HG03175 (cell line): ENCODE measurements around the gene EIF2A.

ENCODE experiments used
- ATAC-seq: cut with Tn5 transposase; IDR thresholded peaks from one replicate; pipeline ENCODE4 v1.9.1; 2021; ENCODE audit warnings: mild to moderate bottlenecking, moderate library complexity; ENCODE audit not compliant: unreplicated experiment

The EIF2A gene

DNA sequence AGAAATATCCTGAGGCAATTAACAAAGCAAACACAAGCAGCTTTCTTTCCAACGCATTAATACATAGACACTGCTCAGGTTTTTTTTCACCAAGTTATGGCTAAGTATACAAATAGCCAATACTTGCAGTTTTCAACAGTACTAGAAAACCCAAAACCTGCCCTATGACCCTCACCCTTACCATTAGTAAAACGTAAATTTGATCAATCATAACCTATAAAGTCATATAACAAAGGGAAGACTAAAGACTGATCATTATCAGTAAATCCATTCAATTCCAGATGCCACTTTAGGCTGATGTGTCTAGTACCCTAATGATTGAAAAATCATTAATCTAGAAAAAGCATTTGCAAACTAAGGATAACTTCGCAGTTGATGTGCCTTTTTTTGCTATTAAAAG lies 3.5 kb upstream of the EIF2A start:
- ATAC-seq: no peak

DNA sequence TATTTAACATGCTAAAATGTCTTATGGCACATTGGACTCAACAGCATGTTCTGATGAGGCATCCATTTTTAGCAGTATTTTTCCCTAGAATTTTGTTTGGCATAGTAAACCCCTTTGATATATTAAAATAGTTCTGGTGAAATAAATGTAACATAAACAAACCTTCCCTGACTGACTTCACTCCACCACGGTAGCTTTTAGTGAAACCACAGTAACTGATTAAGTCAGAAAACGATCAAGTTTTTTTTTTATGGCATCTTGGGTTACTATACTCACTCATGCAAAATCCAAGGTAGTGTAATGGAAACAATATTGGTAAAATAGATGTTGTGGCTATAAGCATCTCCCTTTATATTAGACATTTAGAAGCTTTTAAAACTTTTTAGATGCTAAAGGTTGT lies 3.1 kb upstream of the EIF2A start:
- no peak for ATAC-seq

DNA sequence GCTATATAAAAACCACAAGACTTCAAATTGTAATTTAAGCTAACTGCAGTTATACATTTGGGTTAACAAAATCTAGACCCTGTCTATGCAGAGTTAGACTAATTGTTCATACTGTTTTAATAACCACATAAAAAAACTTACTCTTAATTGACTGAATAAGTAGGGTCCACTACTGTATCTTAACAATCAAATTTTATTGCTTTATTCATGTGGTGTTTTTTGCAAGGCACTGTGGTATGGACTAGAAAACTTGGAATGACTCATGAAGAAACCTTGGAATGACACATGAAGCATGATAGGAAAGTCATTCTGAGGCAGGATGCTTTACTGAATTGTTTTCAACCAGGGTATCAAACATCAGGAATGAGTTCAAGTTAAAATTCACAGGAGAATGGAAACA lies 2.5 kb upstream of the EIF2A start:
- ATAC-seq: no peak

DNA sequence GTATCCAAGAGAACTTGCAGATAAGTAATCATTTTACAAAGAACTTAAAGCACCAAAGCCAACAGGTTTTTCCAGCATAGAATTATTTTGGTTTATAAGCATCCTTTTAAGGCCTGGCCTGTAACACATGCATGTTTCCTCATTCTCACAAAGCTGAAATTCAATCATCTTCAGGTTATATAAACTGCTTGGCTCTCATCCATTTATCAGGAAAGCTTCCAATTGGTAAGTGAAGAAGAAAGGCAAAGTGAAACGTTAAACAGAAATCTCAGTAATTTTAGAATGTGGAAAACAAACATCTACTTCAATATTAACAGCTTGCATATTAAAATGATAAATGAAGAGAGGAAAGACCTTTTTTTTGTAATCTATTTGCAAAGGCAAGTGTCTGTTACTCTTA lies 1.9 kb upstream of the EIF2A start:
- ATAC-seq: no peak

DNA sequence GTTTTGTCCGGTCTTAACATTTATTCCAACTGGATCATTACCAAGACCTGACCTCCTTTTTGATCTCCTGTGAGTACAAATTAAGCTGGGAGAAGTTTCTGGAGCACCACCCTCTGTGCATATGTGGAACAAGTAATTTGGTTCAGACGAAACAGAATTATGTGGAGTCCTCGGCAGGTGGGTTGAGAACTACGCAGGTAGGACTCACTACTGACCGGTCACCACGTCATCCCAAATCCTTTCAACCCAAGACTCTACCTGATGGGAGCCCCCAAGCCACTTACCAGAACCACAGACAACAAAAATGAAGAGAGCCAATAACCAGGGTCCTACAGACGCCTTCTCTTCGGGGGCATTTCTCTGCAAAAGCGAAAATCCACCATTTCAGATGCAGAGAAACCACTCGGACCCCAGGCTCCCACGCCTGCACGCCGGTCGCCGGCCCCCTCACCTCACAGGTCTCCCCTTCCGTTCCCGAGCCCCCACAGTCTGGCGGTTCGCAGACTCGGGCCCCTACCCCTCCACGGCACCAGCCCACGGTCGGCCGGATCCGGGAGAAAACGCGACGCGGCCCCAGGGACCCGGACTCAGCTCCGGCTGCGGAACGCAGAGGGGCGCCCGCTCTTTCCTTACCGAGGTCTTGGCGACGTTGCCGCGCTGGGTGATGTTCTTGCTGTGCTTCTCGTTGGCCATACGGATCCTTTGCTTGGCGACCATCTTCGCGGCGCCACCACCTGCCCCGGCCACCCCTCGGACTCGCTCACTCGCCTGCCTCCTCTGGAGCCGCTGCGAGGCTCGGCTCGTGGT lies 965 bp upstream of the EIF2A start:
- ATAC-seq: no peak

DNA sequence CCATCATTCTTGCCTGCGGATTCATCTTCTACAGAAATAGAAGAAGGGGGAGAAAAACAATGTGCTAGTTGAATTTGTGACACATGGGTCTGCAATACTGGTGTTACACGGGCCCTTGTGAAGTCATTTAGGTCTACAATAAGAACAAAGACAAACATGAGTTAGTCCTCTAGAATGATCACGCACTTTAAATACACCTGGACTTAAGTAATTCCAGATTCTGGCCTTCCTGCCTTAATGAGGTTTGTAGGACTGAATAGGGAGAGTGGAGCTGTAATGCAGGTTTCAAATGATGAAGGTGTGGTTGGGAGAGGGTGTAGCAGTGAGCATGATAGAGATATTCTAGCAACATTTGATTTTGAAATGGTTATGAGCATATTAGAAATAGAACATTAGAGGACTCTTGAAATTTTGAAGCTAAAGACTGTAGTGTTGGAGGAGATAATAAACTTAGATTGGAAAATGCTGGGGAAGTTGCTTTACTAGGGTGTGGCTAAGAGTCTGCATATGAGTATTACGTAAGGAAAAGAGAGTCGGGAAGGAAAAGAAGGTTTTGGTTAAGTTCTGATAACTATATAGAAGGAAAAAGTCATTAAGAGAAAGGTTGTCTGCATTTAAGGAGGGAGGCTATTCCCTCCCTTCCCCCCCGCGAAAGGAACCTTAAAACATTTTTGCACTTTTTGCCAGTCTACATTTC lies 606 bp downstream of the EIF2A start:
- no peak for ATAC-seq

DNA sequence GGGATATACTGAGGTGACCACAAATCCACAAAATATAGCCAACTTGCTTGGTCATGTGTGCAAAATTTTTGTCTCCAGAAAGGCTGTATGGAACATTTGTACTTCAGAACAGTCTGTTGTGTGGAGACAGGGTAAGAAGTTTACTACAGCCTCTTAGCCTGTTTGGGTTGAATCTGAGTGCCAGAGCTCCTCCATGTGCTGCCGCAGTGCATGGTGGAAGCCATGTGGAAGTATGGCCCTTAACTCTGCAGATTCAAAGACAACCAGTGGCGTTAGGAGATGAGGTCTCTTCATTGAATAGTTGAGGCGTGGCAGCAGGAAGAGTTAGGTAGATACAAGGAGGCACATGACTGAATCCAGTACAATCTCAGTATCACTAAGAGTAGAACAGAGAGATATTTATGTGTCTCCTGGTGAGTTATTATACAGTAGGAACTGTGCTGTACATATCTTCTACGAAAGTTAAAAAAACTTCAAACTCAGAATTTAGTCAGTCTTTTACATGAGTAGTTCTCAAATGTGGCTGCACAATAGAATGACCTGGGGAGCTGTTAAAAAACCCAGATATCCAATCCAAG lies 9.4 kb downstream of the EIF2A start:
- no peak for ATAC-seq

DNA sequence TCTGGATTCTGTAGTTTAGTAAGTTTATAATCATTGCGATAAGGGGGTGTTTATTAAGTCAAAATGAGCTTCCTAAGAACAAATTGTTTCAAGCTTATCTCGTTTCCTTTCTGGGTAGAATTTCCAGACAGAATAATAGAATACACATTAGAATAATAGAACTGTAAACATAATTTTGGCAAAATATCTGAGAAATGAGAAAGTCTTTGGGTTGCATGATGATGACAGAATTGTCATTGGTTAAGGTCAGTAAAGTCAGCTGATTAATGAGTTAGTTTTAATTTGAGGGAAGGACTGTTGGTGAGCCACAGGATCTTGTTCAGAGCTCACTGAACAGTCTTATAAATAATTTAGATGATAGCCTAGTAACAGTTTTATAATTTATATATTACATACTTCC lies 10.2 kb downstream of the EIF2A start:
- ATAC-seq: no peak

DNA sequence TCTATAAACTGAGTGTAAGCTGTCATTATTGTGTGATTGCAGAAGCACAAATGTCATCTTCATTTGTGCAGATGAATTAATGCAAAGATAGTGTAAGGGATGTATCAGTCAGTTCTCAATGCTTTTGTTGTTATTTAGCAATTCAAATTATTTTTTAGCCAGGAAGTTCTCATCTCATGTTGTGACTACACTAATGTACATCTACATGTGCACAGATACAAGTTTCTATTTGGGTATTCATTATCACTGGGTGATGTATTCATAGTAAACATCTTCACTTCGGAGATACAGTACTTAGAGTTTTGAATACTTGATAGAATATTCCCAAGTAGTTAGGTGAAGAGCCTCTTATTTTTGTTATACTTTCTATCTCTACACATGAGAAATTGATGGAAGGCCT lies 11.1 kb downstream of the EIF2A start:
- ATAC-seq: no peak

DNA sequence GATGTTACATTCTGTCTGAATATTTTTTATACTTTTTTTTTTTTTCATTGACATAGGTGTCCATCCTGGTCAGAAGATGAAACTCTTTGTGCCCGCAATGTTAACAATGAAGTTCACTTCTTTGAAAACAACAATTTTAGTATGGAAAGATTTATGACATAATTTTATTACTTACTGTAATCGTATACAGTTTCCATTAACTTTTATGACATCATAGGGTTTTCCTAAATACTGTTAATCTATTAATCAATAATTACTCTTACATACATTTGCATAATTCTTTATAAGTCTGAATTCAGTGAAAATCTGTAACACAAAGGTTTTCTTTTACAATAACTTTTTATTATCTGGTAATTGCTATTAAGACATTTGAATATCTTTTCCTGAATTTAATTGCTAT lies 17.7 kb downstream of the EIF2A start:
- ATAC-seq: no peak

DNA sequence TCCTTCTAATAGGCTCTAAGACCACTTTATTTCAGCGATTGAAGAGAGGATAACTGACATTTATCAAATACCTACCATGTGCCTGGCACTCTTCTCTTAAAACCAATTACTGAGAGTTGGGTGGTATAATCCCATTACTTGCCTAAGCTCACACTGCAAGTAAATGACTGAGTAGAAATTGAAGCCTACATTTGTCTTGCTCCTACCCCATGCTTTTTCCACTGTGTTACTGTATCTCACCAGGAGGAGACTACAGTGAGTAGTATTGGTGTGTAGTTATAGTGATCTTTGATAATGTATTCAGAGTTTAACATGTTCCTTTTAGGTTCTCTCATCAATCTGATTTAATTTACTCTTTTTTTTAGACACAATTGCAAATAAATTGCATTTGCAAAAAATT lies 20.7 kb downstream of the EIF2A start:
- no peak for ATAC-seq

DNA sequence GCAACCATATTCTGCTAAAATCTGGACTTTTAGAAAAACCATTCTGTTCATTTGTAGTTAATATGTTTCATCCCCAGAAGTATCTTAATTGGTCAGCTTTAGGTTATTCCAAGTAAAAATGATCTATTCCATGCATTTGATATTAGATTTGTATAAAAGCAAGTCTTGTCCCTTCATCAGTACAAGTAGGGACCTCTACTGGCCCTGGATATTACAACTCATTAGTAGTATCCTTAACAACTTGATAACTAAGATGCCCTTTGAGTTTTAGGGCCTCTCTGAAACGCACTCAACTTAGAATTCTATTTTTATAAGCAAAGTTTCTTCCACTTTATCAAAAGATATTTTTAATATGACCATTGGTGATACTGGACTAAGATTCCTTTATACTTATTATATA lies 31.3 kb downstream of the EIF2A start:
- ATAC-seq: no peak

DNA sequence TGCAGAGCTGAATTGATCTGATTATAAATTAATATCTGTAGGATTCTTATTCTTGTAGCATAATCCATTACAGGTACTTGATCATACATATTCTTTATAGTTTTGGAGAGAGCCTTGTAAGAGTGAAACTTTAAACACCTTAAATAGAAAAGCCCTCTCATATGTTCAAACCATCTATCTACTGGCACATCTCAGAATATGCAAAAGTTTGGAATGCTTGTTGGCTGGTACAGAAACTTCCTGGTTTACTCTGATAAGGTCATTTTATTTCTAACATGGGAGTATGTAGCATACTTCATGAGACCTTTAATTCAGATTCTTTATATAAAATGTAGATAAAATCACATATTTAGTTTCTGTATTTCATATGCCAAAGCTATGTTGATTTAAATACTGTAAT lies 34.6 kb downstream of the EIF2A start:
- no peak for ATAC-seq

DNA sequence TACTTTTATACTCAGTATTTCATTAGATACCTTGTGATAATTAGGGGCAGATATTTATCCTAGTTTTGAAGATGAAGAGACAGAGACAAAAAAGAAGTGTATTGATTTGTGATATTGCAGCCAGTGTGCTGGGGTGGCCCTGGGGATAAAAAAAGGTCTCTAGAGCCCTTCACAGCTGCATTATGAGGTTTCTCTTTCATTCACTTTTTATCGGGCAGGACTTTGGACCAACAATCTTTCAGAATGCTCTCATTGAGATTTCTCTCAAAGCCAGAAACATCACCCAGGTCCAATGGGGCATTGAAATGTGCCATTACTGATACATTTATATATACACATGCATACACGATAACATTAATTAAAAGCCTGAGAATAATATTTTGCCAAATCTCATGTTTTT lies 36.0 kb downstream of the EIF2A start:
- ATAC-seq: peak; percentile 77

DNA sequence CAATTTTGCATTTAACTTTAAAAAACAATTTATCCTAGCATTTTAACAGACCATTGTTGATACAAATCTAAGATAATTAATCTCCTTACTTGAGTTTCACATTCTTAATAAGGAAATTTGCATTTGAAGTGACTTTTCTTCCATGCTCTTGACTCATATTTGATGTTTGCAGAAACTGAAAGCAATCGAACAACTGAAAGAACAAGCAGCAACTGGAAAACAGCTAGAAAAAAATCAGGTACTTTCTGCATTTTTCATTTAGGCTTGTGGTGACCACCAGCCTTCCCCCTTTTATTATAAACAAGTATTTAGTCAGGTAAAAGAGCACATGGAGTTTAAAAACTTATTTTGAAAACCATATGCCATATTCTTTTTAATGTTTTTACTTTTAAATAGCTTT lies 36.4 kb downstream of the EIF2A start:
- peak; percentile 56 for ATAC-seq

DNA sequence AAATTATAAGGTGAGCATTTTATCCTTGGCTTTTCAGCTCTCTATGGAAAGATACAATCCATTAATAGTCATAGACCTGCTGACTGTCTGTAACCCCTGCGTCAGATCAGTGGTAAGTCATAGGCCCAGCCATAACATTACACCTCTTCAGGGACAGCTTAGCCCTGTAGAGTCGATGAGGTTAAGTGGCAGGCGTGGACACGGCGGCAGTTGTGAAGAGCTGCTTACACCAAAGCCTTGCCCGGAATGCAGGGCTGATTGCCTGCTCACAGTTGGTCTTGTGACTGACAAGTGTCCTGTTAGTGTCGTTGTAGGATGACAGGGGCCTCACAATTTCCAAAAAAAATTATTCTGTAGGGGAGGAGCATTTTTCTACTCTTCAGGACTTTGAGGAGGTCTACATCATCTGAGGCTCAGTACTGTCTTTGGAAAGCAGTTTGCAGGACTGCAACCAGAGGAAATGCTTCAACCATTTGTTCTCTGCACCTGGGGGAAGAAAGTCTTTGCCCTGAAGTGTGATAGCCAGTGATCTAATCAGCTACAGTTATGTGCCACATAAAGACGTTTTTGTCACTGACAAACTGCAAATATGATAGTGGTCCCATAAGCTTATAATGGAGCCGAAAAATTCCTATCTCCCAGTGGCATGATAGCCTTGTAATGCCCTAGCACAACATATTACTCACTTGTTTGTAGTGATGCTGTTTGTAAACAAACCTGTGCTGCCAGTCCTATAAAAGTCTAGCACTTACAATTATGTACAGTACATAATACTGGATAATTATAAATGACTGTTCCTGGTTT lies 41.6 kb downstream of the EIF2A start:
- ATAC-seq: no peak

DNA sequence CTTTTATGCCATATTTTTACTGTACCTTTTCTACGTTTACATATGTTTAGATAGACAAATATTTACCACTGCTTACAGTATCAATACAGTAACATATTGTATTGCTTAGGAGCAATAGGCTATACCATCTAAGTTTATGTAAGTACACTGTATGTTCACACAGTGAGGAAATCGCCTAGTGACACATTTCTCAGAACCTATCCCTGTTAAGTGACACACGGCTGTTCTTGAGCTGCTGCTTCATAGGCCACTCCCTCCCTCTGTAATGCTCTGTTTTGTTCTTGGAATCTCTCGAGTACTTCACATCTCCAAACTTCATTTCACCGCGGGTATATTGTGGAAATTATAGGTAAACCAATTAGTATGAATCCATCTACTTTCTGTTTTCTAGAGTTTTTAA lies 43.2 kb downstream of the EIF2A start:
- no peak for ATAC-seq

DNA sequence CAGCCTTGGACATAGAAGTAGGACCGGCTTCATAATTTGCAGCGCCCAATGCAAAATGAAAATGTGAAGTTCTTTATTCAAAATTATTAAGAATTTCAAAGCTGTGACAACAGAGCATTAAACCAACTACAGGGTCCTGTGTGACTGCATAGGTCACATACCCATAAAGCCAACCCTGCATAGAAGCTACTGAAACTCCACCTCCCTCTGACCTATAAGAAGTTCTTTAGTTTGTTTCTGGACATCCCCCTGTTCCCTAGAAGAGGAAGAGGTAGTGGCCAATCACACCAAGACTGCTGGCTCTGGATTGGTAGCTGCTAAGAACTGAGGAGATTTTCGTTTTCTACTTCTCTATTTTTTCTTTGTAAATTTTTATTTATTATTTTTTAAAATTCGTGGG lies 47.6 kb downstream of the EIF2A start:
- no peak for ATAC-seq

DNA sequence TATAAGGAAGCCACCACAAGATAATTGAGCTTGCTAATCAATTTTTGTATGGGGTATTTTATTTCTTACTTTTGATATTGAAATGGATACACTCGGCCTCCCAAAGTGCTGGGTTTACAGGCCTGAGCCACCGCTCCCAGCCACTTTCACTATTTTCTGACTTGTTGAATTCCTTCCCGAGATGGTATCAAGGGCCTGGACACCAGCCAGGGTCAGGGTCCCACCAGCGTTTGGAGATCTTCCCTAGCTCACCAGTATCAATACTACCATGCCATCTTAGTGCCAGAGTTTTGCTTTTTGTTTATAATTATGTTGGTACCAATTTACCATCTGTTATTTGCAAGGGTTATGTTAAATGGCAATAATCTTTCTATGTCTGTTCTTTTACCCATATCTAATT lies 51.1 kb downstream of the EIF2A start:
- ATAC-seq: no peak

DNA sequence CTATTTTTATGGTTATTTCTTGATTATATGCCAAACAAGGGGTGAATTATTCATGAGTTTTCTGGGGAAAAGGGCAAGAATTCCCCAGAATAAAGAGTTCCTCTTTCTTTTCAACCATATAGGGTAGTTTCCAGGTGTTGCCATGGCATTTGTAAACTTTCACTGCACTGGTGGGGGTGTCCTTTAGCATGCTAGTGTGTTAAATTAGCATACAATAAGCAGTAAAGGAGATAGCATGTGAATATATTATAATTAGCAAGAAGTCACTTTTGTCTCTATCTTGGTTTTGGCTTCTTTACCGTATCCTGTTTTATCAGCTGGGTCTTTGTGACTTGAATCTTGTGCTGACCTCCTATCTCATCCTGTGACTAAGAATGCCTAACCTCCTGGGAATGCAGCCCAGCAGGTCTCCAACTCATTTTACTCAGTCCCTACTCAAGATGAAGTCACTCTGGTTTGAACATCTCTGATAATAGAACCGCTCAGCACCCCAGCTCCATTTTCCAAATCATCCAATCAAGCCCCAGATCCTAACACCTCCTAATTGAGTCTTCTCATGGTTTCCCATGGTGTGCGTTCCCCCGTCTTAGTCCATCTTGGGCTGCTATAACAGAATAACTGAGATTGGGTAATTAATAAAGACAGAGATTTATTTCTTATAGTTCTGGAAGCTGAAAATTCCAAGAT lies 53.2 kb downstream of the EIF2A start:
- ATAC-seq: no peak
